Liver (tissue), 9 donors: ENCODE data around the gene XRCC5. TPM values are rescaled to one million over a fixed set of nuclear protein-coding genes. Genes with fewer than 3 reads are reported as not detected.

Experiments used
- DNase-seq: peaks from one replicate; pipeline ENCODE4 v3.0.0-alpha.2; 2017; ENCODE audit warnings: low spot score
- H3K27ac ChIP-seq, 2 donors: one replicate each; pipeline ENCODE4 v1.7.0; 2013; ENCODE audit warnings: inconsistent platforms in 2 of 2, low read length in 2 of 2, control low read depth in 1 of 2, low read depth in 1 of 2, mild to moderate bottlenecking in 1 of 2
- H3K27me3 ChIP-seq, 4 donors: one replicate each; pipeline versions ENCODE4 v1.6.1 to v1.7.0; 2013; ENCODE audit warnings: low read length in 3 of 4, inconsistent platforms in 1 of 4, mild to moderate bottlenecking in 1 of 4, moderate library complexity in 1 of 4; ENCODE audit not compliant: control insufficient read depth in 4 of 4, insufficient read depth in 4 of 4
- H3K36me3 ChIP-seq, 4 donors: one replicate each; pipeline versions ENCODE4 v1.6.1 to v1.7.0; 2013; ENCODE audit warnings: low read length in 3 of 4, mild to moderate bottlenecking in 3 of 4, low read depth in 1 of 4, moderate library complexity in 1 of 4; ENCODE audit not compliant: control insufficient read depth in 4 of 4, insufficient read depth in 3 of 4
- H3K4me1 ChIP-seq, 4 donors: one replicate each; pipeline versions ENCODE4 v1.6.1 to v1.7.0; 2013; ENCODE audit warnings: low read length in 3 of 4, mild to moderate bottlenecking in 3 of 4, moderate library complexity in 1 of 4; ENCODE audit not compliant: control insufficient read depth in 4 of 4, insufficient read depth in 4 of 4
- H3K4me3 ChIP-seq, 3 donors: one replicate each; pipeline versions ENCODE4 v1.6.1 to v1.7.0; 2013; ENCODE audit warnings: low read length in 3 of 3, control low read depth in 1 of 3, low read depth in 1 of 3, mild to moderate bottlenecking in 1 of 3
- H3K9ac ChIP-seq, 2 donors: one replicate each; pipeline ENCODE4 v1.7.0; 2013; ENCODE audit warnings: low read length in 2 of 2, mild to moderate bottlenecking in 2 of 2, moderate library complexity in 2 of 2, control low read depth in 1 of 2, low read depth in 1 of 2
- H3K9me3 ChIP-seq, 4 donors: one replicate each; pipeline versions ENCODE4 v1.6.1 to v1.7.0; 2013; ENCODE audit warnings: low read length in 3 of 4; ENCODE audit not compliant: control insufficient read depth in 4 of 4
- EGR1 ChIP-seq, 2 donors: IDR thresholded peaks; 2 replicates each; pipeline ENCODE4 v1.6.1; 2016 to 2018; ENCODE audit warnings: antibody characterized with exemption in 2 of 2, low read depth in 2 of 2
- FOXA1 ChIP-seq: IDR thresholded peaks from 2 replicates; pipeline ENCODE4 v1.6.1; 2016; ENCODE audit warnings: antibody characterized with exemption
- FOXA2 ChIP-seq: IDR thresholded peaks from 2 replicates; pipeline ENCODE4 v1.6.1; 2016; ENCODE audit warnings: antibody characterized with exemption
- GABPA ChIP-seq, 2 donors: IDR thresholded peaks in 1 of 2; conservative IDR thresholded peaks in 1 of 2; 2 replicates each; pipeline ENCODE4 v1.6.1; 2016; ENCODE audit warnings: antibody characterized with exemption in 2 of 2, mild to moderate bottlenecking in 1 of 2, moderate library complexity in 1 of 2
- HNF4A ChIP-seq, 2 donors: conservative IDR thresholded peaks; 2 replicates each; pipeline ENCODE4 v1.6.1; 2016; ENCODE audit warnings: antibody characterized with exemption in 2 of 2, mild to moderate bottlenecking in 2 of 2
- JUND ChIP-seq, 2 donors: IDR thresholded peaks; 2 replicates each; pipeline ENCODE4 v1.6.1; 2016; ENCODE audit warnings: antibody characterized with exemption in 2 of 2
- NR2F2 ChIP-seq: IDR thresholded peaks from 2 replicates; pipeline ENCODE4 v1.6.1; 2016; ENCODE audit warnings: antibody characterized with exemption
- RXRA ChIP-seq, 2 donors: IDR thresholded peaks; 2 replicates each; pipeline ENCODE4 v1.6.1; 2017 to 2018; ENCODE audit warnings: antibody characterized with exemption in 2 of 2, mild to moderate bottlenecking in 1 of 2
- SP1 ChIP-seq: IDR thresholded peaks from 2 replicates; pipeline ENCODE4 v1.6.1; 2018; ENCODE audit warnings: antibody characterized with exemption, mild to moderate bottlenecking
- TAF1 ChIP-seq: conservative IDR thresholded peaks from 2 replicates; pipeline ENCODE4 v1.6.1; 2016; ENCODE audit warnings: antibody characterized with exemption, mild to moderate bottlenecking
- YY1 ChIP-seq: IDR thresholded peaks from 2 replicates; pipeline ENCODE4 v1.6.1; 2016; ENCODE audit warnings: antibody characterized with exemption, mild to moderate bottlenecking
- WGBS: extraction: QIAGEN DNeasy Blood & Tissue Kit; methylation state at CpG from one replicate; pipeline ENCODE4 v1.1.7; 2013; 5-methylcytosine and 5-hydroxymethylcytosine counted together
- polyA plus RNA-seq, 2 donors: library from polyadenylated mRNA; stranded (reverse) in 1 of 2; unstranded in 1 of 2; fragments of 200-250 nt in 1 of 2; fragments of >200 nt in 1 of 2; fragmentation: Nextera tagmentation in 1 of 2; extraction: Ambion mirVana in 1 of 2; gene quantifications; one replicate each; pipeline versions ENCODE4 v1.2.1 to v1.2.3, GENCODE V29; 2013 to 2015
- total RNA-seq, 2 donors: library from RNA; depleted of rRNA; stranded (reverse); fragments of >200 nt; gene quantifications; one replicate each; pipeline ENCODE4 v1.2.3, GENCODE V29; 2014
- TF ChIP-seq, protein P1 (sequence below): IDR thresholded peaks from 2 replicates; pipeline ENCODE4 v1.6.1; 2016; ENCODE audit warnings: antibody characterized with exemption, mild to moderate bottlenecking
- TF ChIP-seq, protein P2 (sequence below): IDR thresholded peaks from 2 replicates; pipeline ENCODE4 v1.6.1; 2016; ENCODE audit warnings: antibody characterized with exemption
- TF ChIP-seq, protein P3 (sequence below): IDR thresholded peaks from 2 replicates; pipeline ENCODE4 v1.6.1; 2016; ENCODE audit warnings: antibody characterized with exemption
- TF ChIP-seq, protein P4 (sequence below): fragments of 150-350 bp; IDR thresholded peaks from 2 replicates; pipeline ENCODE4 v1.5.1; 2017; ENCODE audit warnings: improper control_type of control experiment, low read depth, low read length; ENCODE audit not compliant: missing input control
- TF ChIP-seq, protein P5 (sequence below): IDR thresholded peaks from 2 replicates; pipeline ENCODE4 v1.6.1; 2016; ENCODE audit warnings: antibody characterized with exemption
- donor health status: healthy.
- donor health status: healthy.
- donor health status: healthy.
- donor health status: healthy.
- donor health status: healthy.

XRCC5 gene
- total and polyA plus RNA-seq, 4 donors = 63.7 to 140 (median 84.5) TPM

DNA sequence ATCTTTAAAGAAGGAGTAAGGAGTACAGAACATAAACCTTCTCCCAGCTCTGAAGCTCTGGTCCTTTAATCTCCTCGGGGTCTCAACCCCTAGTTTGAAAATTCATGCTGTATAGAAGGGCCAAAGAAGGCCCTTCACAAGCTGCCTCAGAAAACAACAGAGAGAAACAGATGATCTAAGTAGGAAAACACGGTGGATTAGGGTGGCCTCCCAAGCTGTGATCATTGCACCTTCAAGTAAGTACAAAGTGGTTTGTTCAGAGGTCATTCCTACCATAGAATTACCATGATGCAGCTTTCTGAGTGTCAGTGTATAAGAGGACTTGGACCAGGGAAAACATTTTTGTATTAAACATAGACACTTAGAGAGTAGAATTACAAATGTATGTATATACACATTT, 16.5 kb upstream of the XRCC5 start (continued):
- TF ChIP-seq HNF4A (conservative IDR thresholded peaks at IDR 0.05) (no peak), FOXA2 (no peak), NR2F2 (no peak)

DNA sequence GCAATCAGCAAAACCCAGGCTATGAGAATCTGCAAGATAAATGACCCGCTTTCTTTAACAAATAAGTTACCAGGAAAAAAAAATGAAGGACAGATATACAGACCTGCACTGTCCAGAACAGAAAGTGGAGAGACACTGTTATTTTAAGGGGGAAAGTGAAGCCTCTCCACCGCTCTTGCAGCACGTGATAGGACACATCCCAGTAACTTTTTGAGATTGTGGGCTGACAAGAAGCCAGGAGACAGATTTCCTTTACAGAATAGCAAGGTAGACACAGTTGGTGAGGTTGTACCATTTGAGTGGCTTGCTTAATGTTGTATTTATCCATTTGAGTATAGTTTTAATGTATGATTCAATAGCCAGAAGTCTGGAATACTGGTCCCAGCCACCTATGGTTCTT, 14.4 kb upstream of the XRCC5 start:
- no peak for TF ChIP-seq EGR1 (IDR thresholded peaks at IDR 0.05; ENCODE audit: low read depth in 2 of 2)
- TF ChIP-seq NR2F2 = no peak
- TF ChIP-seq, protein P1, sequence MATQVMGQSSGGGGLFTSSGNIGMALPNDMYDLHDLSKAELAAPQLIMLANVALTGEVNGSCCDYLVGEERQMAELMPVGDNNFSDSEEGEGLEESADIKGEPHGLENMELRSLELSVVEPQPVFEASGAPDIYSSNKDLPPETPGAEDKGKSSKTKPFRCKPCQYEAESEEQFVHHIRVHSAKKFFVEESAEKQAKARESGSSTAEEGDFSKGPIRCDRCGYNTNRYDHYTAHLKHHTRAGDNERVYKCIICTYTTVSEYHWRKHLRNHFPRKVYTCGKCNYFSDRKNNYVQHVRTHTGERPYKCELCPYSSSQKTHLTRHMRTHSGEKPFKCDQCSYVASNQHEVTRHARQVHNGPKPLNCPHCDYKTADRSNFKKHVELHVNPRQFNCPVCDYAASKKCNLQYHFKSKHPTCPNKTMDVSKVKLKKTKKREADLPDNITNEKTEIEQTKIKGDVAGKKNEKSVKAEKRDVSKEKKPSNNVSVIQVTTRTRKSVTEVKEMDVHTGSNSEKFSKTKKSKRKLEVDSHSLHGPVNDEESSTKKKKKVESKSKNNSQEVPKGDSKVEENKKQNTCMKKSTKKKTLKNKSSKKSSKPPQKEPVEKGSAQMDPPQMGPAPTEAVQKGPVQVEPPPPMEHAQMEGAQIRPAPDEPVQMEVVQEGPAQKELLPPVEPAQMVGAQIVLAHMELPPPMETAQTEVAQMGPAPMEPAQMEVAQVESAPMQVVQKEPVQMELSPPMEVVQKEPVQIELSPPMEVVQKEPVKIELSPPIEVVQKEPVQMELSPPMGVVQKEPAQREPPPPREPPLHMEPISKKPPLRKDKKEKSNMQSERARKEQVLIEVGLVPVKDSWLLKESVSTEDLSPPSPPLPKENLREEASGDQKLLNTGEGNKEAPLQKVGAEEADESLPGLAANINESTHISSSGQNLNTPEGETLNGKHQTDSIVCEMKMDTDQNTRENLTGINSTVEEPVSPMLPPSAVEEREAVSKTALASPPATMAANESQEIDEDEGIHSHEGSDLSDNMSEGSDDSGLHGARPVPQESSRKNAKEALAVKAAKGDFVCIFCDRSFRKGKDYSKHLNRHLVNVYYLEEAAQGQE = no peak
- TF ChIP-seq JUND (IDR thresholded peaks at IDR 0.05) = no peak
- TF ChIP-seq YY1 = no peak
- TF ChIP-seq RXRA (IDR thresholded peaks at IDR 0.05) = no peak
- TF ChIP-seq FOXA2 = no peak
- TF ChIP-seq, protein P2, sequence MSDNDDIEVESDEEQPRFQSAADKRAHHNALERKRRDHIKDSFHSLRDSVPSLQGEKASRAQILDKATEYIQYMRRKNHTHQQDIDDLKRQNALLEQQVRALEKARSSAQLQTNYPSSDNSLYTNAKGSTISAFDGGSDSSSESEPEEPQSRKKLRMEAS = no peak
- no peak for TF ChIP-seq FOXA1
- TF ChIP-seq GABPA (IDR thresholded peaks at IDR 0.05 in 1 of 2, conservative IDR thresholded peaks at IDR 0.05 in 1 of 2) = no peak
- no peak overlapping the region for H3K27ac ChIP-seq
- WGBS = 79% methylated on average over 3 of the region's 3 CpGs
- H3K4me1 ChIP-seq = peaks cover 0 to 1% (median 0%) of the 10 kb centered on the region in 4 donors
- H3K4me3 ChIP-seq = no peak overlapping the region
- H3K36me3 ChIP-seq = no peaks in the 10 kb centered on the region
- H3K9me3 ChIP-seq = no peaks in the 10 kb centered on the region
- H3K27me3 ChIP-seq = no peaks in the 10 kb centered on the region
- H3K9ac ChIP-seq = no peak overlapping the region
- no peak for DNase-seq

DNA sequence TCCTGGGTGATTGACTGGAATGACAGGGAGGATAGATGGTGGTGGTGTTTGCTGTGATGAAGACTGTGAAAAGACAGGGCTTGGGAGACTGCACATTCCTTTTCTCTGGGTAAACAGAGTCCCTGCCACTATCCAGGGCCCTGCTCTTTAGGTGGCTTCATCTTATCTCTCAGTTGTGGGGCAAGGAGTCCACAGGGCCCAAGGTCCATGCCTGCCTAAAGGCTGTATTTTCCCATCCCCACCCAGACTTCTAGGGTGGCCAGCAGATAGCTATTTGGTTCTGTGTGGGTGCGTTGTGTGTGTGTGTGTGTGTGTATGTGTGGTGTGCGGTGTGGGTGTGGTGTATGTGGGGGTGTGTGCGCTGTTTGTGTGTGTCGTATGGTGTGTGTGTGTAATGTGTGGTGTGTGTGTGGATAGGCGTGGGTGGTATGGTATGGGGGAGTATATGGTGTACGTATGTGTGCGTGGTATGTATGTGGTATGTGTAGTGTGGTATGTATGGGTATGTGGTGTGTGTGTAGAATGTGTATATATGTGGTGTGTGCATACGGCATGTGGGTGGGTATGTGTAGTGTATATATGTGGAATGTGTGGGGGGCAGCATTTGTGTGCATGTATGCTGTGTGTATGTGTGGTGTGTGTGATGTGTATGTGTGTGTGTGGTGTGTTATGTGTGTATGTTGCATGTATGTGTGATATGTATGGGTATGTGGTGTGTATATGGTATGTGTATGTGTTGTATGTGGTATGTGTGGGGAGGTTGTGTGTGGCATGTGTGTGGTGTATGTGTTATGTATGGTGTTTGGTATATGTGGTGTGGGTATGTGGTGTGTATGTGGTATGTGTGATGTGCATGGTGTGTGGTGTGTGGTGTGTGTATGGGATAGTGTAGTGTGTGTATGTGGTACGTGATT, 10.5 kb upstream of the XRCC5 start:
- Histone ChIP-seq H3K4me3 (no peak overlapping the region), H3K27me3 (no peaks in the 10 kb centered on the region), H3K9ac (no peak overlapping the region), H3K36me3 (peaks cover 0 to 6% (median 4%) of the 10 kb centered on the region in 4 donors), H3K27ac (no peak overlapping the region), H3K4me1 (no peaks in the 10 kb centered on the region), H3K9me3 (no peaks in the 10 kb centered on the region)
- WGBS = 98% methylated on average over 9 of the region's 9 CpGs
- no peak for DNase-seq
- TF ChIP-seq, protein P2 = no peak
- TF ChIP-seq EGR1 (IDR thresholded peaks at IDR 0.05; ENCODE audit: low read depth in 2 of 2) (no peak), SP1 (no peak), TAF1 (no peak), FOXA1 (no peak), HNF4A (conservative IDR thresholded peaks at IDR 0.05) (no peak), JUND (IDR thresholded peaks at IDR 0.05) (no peak), YY1 (no peak)
- TF ChIP-seq, protein P3, sequence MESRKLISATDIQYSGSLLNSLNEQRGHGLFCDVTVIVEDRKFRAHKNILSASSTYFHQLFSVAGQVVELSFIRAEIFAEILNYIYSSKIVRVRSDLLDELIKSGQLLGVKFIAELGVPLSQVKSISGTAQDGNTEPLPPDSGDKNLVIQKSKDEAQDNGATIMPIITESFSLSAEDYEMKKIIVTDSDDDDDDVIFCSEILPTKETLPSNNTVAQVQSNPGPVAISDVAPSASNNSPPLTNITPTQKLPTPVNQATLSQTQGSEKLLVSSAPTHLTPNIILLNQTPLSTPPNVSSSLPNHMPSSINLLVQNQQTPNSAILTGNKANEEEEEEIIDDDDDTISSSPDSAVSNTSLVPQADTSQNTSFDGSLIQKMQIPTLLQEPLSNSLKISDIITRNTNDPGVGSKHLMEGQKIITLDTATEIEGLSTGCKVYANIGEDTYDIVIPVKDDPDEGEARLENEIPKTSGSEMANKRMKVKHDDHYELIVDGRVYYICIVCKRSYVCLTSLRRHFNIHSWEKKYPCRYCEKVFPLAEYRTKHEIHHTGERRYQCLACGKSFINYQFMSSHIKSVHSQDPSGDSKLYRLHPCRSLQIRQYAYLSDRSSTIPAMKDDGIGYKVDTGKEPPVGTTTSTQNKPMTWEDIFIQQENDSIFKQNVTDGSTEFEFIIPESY = no peak
- TF ChIP-seq, protein P4, sequence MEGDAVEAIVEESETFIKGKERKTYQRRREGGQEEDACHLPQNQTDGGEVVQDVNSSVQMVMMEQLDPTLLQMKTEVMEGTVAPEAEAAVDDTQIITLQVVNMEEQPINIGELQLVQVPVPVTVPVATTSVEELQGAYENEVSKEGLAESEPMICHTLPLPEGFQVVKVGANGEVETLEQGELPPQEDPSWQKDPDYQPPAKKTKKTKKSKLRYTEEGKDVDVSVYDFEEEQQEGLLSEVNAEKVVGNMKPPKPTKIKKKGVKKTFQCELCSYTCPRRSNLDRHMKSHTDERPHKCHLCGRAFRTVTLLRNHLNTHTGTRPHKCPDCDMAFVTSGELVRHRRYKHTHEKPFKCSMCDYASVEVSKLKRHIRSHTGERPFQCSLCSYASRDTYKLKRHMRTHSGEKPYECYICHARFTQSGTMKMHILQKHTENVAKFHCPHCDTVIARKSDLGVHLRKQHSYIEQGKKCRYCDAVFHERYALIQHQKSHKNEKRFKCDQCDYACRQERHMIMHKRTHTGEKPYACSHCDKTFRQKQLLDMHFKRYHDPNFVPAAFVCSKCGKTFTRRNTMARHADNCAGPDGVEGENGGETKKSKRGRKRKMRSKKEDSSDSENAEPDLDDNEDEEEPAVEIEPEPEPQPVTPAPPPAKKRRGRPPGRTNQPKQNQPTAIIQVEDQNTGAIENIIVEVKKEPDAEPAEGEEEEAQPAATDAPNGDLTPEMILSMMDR = no peak
- TF ChIP-seq, protein P1 = no peak
- TF ChIP-seq, protein P5, sequence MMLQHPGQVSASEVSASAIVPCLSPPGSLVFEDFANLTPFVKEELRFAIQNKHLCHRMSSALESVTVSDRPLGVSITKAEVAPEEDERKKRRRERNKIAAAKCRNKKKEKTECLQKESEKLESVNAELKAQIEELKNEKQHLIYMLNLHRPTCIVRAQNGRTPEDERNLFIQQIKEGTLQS = no peak
